ENCODE results near the gene CANT1. TPM values are rescaled to one million over a fixed set of nuclear protein-coding genes. Genes with fewer than 3 reads are reported as not detected.

The CANT1 gene
- total and polyA plus RNA-seq, 9 donors: 18.6 to 48.8 (median 33.8) TPM

GRCh38 chr17:78977997-78978973 lies 31.3 kb downstream of the CANT1 start:
- intact Hi-C loops (cut with DNase I): loop anchor here in 2 of 4 donors (5.0 to 10.0 kb wide), 2 partner anchors 53 to 631 kb away; partner anchors contain the start of gene TIMP2 (in 2 of the 2)
- peak overlapping the region; percentile 57 to 69 for H3K27ac ChIP-seq
- WGBS, 3 donors: 16 to 41% (median 18%) methylated on average over 20 to 21 of the region's 21 CpGs
- peaks cover 34% of the 10 kb centered on the region for H3K4me1 ChIP-seq (ENCODE audit: insufficient read depth)
- no peaks in the 10 kb centered on the region for H3K36me3 ChIP-seq
- peak in 1 of 5 donors; percentile 35 for DNase-seq
- TF ChIP-seq CTCF (IDR thresholded peaks at IDR 0.05) (no peak), POLR2A (IDR thresholded peaks at IDR 0.05) (no peak), EP300 (IDR thresholded peaks at IDR 0.05) (no peak)
- H3K4me3 ChIP-seq: peak overlapping the region; percentile 51
- no peaks in the 10 kb centered on the region for H3K9me3 ChIP-seq
- no peaks in the 10 kb centered on the region for H3K27me3 ChIP-seq

GRCh38 chr17:78977681-78977943 lies 32.0 kb downstream of the CANT1 start:
- no peak for DNase-seq
- Histone ChIP-seq H3K4me3 (no peak overlapping the region), H3K36me3 (no peaks in the 10 kb centered on the region), H3K4me1 (ENCODE audit: insufficient read depth) (peaks cover 34% of the 10 kb centered on the region), H3K9me3 (no peaks in the 10 kb centered on the region), H3K27ac (peak overlapping the region; percentile 57 to 69), H3K27me3 (no peaks in the 10 kb centered on the region)
- no peak for TF ChIP-seq POLR2A (IDR thresholded peaks at IDR 0.05)
- TF ChIP-seq CTCF (IDR thresholded peaks at IDR 0.05): no peak
- no peak for TF ChIP-seq EP300 (IDR thresholded peaks at IDR 0.05)
- intact Hi-C loops (cut with DNase I): loop anchor here in 2 of 4 donors (5.0 to 10.0 kb wide), 2 partner anchors 53 to 630 kb away; partner anchors contain the start of gene TIMP2 (in 2 of the 2)
- WGBS, 3 donors: 19 to 29% (median 27%) methylated on average over 8 of the region's 8 CpGs

DNA sequence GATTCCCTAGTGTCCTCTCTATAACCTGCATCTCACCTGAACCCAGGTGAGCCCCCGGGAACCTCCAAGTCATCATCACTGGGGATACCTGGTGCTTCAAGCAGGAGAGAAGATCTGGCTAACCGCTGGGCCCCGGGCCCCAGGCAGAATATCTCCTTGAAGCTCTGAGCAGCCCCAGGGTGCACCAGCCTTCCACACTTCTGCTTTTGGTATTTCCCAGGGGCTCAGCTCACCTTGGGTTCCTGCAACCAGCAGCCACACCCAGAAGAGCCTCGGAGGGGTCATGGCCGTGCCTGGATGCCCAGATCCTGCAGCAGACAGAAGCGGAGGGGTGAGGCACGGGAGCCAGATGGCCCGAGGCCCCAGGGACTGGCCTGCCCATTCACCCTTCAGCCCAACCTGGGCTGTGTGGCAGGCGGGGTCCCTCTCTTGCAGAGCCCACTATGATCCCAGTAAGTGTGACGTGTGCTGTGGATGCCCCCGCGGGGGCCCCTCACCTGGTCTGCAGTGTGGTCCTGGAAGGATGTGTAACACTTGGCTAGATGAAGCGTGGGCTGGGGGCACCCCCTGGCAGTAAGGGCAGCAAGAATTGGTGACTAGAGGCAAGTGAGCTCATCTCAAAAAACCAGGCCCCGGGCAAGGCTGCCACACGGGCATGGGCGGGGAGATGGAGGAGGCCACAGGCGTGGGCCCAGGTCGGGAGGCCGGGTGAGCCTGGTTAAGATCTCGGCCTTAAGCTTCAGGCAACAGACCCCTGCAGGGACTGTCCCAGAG lies 32.5 kb downstream of the CANT1 start:
- peaks cover 34% of the 10 kb centered on the region for H3K4me1 ChIP-seq (ENCODE audit: insufficient read depth)
- WGBS, 3 donors: 45 to 65% (median 50%) methylated on average over 19 to 20 of the region's 20 CpGs
- no peaks in the 10 kb centered on the region for H3K36me3 ChIP-seq
- no peaks in the 10 kb centered on the region for H3K9me3 ChIP-seq
- no peaks in the 10 kb centered on the region for H3K27me3 ChIP-seq
- peak overlapping the region; percentile 57 to 69 for H3K27ac ChIP-seq
- intact Hi-C loops (cut with DNase I): loop anchor here in 2 of 4 donors (5.0 to 10.0 kb wide), 2 partner anchors 52 to 630 kb away; partner anchors contain the start of gene TIMP2 (in 2 of the 2)
- H3K4me3 ChIP-seq: no peak overlapping the region
- TF ChIP-seq POLR2A (IDR thresholded peaks at IDR 0.05): no peak
- no peak for TF ChIP-seq CTCF (IDR thresholded peaks at IDR 0.05)
- no peak for TF ChIP-seq EP300 (IDR thresholded peaks at IDR 0.05)
- peak in 1 of 5 donors; percentile 35 for DNase-seq

Data from ovary (tissue), 9 donors.